Activated CD4-positive, alpha-beta T cell treated with anti-CD3 and anti-CD28 coated beads, Interleukin-2, amount 50 U/mL, for 4 hours (primary cell): ENCODE data around the gene FAM83D.
"Not testable (repeated sequence)": the region's sequence is repeated elsewhere in the genome, so short reads cannot be mapped to it uniquely, and the experiment has no call there.

Source experiments
- DNase-seq, 2 experiments: peaks; one replicate each; pipeline ENCODE4 v3.0.0-alpha.2; 2020

FAM83D gene

GRCh38 chr20:38935967-38936407 is 9.8 kb downstream of the FAM83D start:
- DNase-seq = no peak

DNA sequence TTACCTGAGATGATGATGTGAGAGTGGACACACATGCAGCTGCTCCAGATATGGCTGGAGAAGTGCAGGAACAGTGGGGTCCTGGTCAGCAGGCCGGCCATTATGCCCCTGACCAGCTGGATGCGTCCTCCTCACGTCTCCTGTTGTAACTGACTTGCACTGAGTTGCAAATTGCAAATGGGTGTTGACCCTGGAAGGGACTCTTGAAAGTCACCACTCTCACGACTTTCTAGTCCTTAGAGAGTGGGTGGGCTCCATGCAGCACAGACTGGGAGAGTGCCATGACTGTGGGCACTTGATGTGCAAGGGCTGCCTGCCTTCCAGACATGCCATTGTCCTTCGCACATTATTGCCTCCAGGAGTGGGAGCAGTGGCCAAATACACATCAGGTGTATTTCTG is 10.8 kb downstream of the FAM83D start:
- no peak for DNase-seq

GRCh38 chr20:38937978-38938473 is 11.8 kb downstream of the FAM83D start:
- no peak for DNase-seq

DNA sequence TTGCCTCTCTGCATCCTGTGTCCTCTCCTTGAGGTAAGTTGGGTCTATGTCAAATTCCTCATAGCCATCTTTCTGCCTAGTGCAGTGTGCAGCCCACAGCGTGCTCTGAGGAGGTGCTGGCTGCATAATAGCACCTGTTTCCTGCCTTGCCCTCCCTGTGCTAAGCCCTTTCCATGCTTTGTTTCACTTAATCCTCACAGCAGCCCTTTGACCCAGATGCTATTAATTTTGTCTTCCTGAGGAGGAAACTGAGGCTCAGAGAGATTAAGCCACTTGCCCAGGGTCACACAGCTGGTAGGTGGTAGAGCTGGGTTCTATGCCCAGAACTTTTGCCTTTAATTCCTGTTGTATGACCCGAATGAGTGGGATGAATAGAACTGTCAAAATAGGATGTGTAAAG is 13.5 kb downstream of the FAM83D start:
- DNase-seq = no peak

DNA sequence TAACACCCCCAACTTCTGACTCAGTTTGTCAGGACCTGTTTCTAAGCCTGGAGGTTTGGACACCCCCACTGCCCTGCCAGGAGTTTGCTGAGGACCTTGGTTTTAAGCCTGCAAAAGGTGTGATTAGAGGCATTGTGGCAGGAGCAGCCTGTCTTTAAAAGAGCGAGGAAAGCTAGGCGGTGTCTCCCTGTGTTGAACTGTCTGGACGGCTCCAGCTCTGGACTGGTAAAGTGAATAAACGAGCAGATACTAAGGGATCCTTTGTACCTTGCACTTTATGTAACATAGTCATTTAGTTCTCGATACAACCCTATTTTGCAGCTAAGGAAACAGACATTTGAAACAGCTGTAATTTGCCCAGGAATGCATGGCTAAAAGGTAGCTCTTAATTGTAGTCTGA is 14.4 kb downstream of the FAM83D start:
- DNase-seq = no peak

GRCh38 chr20:38941726-38942389 is 15.6 kb downstream of the FAM83D start:
- no peak for DNase-seq

DNA sequence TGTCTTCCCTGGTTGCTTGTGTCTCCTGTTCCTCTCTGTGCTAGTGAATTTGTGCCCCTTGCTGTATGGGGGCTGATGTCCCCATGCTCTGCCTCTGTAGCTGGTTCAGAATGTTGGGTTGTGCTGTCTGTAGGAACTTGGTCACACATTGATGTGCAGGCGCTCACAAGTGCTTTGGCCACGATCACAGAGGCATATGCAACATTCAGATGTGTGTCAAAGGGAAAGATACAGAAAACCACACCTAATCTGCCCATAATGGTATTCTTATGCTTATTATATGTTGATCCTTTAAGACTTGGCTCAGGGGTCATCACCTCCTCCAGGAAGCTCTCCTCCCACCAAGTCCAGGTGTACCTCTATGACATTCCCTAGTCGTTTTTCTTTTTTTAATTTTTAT is 18.8 kb downstream of the FAM83D start:
- DNase-seq = no peak

- no peak for DNase-seq
These were observed 20.6 kb downstream of the FAM83D start for GRCh38 chr20:38946836-38947235.

DNA sequence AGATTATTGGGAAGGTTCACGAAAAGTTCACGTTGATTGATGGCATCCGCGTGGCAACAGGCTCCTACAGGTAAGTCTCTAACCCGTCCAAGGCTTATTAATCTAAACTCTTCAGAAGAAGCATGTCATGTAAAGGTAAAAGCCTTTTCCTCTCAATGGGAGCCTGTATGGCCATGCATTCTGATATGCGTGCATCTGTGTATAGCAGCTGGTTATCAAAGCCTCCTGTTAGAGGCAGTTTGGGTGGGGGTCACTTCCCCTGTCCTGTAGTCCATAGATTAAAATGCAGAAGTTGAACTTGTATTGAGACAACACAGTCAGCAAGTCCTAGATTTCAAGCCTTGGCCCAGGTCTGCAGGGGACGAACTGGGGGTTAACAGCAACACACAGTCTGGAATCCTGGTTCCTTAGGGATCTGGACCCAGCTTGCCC is 21.7 kb downstream of the FAM83D start:
- no peak for DNase-seq

- no peak for DNase-seq
These were observed 24.0 kb downstream of the FAM83D start for GRCh38 chr20:38950254-38950653.

DNA sequence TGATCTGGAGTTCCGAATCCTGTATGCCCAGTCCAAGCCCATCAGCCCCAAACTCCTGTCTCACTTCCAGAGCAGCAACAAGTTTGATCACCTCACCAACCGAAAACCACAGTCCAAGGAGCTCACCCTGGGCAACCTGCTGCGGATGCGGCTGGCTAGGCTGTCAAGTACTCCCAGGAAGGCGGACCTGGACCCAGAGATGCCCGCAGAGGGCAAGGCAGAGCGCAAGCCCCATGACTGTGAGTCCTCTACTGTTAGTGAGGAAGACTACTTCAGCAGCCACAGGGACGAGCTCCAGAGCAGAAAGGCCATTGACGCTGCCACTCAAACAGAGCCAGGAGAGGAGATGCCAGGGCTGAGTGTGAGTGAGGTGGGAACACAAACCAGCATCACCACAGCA is 25.4 kb downstream of the FAM83D start:
- no peak for DNase-seq

- no peak for DNase-seq
These were observed 25.9 kb downstream of the FAM83D start for GRCh38 chr20:38952153-38952552.

DNA sequence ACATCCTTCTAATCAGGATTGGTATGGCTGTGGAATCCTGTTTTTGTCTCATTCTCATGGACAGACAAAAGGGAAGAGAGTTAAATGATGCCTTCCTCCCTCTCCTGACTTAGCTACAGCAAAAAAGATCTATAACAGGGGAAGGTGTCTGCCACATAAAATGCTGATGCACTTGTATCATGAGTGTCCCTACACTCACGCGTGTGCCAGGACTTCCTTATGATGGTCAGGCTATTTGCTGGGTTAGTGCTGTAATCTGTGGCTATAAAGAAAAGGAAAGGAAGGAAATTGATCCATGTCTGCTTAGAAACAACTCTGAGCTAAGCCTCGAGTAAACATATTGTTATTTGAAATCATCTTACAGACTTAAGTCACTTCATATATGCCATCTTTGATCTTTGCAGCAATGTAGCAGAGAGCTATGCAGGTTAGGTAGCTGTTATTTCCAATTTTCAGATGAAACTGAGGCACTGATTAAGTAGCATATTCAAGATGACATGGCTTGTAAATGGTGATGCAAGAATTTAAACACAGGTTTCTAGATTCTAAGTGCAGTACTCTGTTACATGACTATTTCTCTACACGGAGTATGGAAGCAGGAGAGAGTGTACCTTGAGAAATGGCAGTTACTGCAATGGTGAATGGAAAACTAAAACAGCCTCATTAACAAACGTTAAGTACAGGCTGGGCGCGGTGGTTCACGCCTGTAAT is 27.6 kb downstream of the FAM83D start:
- DNase-seq = no peak

DNA sequence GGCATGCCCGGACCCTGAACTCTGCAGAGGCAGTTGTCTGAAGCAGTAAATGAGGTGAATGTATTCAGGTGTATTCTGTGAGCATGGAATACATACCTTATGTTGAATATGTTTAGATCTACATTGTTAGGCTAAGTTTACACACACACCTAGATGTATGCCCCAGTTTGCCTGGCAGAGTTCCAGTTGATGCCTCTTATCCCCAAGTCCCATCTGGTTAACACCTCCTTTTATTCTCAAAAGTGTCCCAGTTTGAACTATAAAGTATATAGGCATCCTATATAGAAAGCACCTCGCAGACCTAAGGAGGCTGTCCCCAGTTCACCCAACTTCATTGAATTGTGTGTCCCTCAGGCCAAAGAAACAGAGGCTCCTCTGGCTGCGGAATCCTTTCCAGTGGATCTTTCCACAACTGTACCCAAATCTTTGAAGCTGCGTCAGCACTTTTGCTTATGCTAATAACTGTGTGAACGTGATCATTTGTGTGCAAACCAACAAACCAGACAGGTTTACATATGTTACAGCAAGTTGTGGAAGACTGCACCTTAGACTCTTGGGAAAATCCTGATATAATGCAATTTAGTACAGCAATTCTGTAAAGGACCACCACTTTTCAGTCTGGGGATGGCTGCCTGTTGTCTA is 31.1 kb downstream of the FAM83D start:
- no peak for DNase-seq

GRCh38 chr20:38957915-38958485 is 31.8 kb downstream of the FAM83D start:
- no peak for DNase-seq

GRCh38 chr20:38960187-38960687 is 34.0 kb downstream of the FAM83D start:
- not testable (repeated sequence) for DNase-seq

- DNase-seq = peak; percentile 12 to 20
These were observed 35.4 kb downstream of the FAM83D start for GRCh38 chr20:38961530-38962043.

- DNase-seq = peak; percentile 99
These were observed 36.1 kb downstream of the FAM83D start, which contains the start of gene DHX35 for GRCh38 chr20:38962044-38962927. Gene DHX35 (plus strand): TSS chr20:38962344. CDS start chr20:38962368, 24 bp downstream.

GRCh38 chr20:38962928-38963401 is 36.7 kb downstream of the FAM83D start:
- DNase-seq = no peak

DNA sequence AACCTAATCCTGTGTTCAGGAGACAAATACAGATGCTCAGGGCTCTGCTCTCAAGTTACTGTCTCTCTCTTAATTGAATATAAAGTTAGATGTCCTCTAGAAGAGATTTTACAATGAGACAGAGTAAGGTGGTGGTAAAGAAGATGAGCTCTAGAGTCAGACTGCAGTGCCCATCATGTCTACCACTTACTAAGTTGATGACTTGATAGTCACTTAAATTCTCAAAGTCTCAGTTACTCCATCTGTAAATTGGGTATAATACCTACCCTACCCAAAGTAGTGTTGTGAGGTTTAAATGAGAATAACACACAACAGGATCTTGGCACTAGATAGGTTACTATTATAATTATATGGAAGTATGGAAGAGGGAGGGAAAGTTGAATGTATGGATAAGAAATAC is 37.5 kb downstream of the FAM83D start:
- DNase-seq = no peak

GRCh38 chr20:38965264-38965663 is 39.0 kb downstream of the FAM83D start:
- DNase-seq = no peak

- no peak for DNase-seq
These were observed 41.9 kb downstream of the FAM83D start for GRCh38 chr20:38968090-38968489.
